HepG2 (cell line): ENCODE results near the gene SLC2A5. TPM values are rescaled to one million over a fixed set of nuclear protein-coding genes. Genes with fewer than 3 reads are reported as not detected.

Experiments used
- ETV6 ChIP-seq: sonication (generic); formaldehyde crosslinking; conservative IDR thresholded peaks from 2 replicates; pipeline ENCODE4 v1.4.0; 2020; ENCODE audit warnings: missing genetic modification reagents
- GABPB1 ChIP-seq: IDR thresholded peaks from 2 replicates; pipeline ENCODE4 v1.6.1; 2016; ENCODE audit warnings: mild to moderate bottlenecking, missing genetic modification reagents, moderate library complexity, missing compliant biosample characterization
- GFI1 ChIP-seq: sonication (generic); formaldehyde crosslinking; IDR thresholded peaks from 2 replicates; pipeline ENCODE4 v1.5.0; 2020; ENCODE audit warnings: missing genetic modification reagents, mild to moderate bottlenecking, borderline replicate concordance
- MIXL1 ChIP-seq: IDR thresholded peaks from 2 replicates; pipeline ENCODE4 v1.6.1; 2016
- MXI1 ChIP-seq: IDR thresholded peaks from 3 replicates; pipeline ENCODE4 v1.6.1; 2012; ENCODE audit warnings: low read depth, low read length, inconsistent platforms, borderline replicate concordance
- NFIB ChIP-seq: sonication (generic); formaldehyde crosslinking; IDR thresholded peaks from 2 replicates; pipeline ENCODE4 v1.9.0; 2021; ENCODE audit warnings: missing genetic modification reagents, mild to moderate bottlenecking, borderline replicate concordance
- SAP130 ChIP-seq: IDR thresholded peaks from 2 replicates; pipeline ENCODE4 v1.6.1; 2016; ENCODE audit warnings: low read depth
- SOX13 ChIP-seq, 3 experiments: fragments of 450-650 bp in 1 of 3; sonication (generic) in 1 of 3; formaldehyde crosslinking in 1 of 3; IDR thresholded peaks in 2 of 3; conservative IDR thresholded peaks in 1 of 3; 2 replicates each; pipeline versions ENCODE4 v1.5.0 to v1.6.1; 2016 to 2020; ENCODE audit warnings: antibody characterized with exemption in 1 of 3, mild to moderate bottlenecking in 1 of 3, missing compliant biosample characterization in 1 of 3, missing genetic modification reagents in 1 of 3, moderate library complexity in 1 of 3
- SP2 ChIP-seq: sonication (generic); formaldehyde crosslinking; IDR thresholded peaks from 2 replicates; pipeline ENCODE4 v1.5.1; 2020; ENCODE audit warnings: mild to moderate bottlenecking, missing genetic modification reagents
- SRSF1 ChIP-seq: fragments of 200-400 bp; formaldehyde crosslinking; optimal IDR thresholded peaks from 2 replicates; pipeline ENCODE3; 2017; ENCODE audit warnings: mild to moderate bottlenecking, low read depth, low read length, moderate library complexity
- SRY ChIP-seq: sonication (generic); formaldehyde crosslinking; IDR thresholded peaks from 2 replicates; pipeline ENCODE4 v1.8.0; 2022; ENCODE audit warnings: mild to moderate bottlenecking, missing genetic modification reagents
- TBL1XR1 ChIP-seq: fragments of 150-350 bp; IDR thresholded peaks from 2 replicates; pipeline ENCODE4 v1.6.1; 2014; ENCODE audit warnings: borderline replicate concordance, low read length; ENCODE audit not compliant: partially characterized antibody
- TFDP1 ChIP-seq: IDR thresholded peaks from 2 replicates; pipeline ENCODE4 v1.6.1; 2016; ENCODE audit warnings: missing compliant biosample characterization, missing genetic modification reagents, borderline replicate concordance
- ZFP36L1 ChIP-seq: sonication (generic); formaldehyde crosslinking; IDR thresholded peaks from 2 replicates; pipeline ENCODE4 v1.8.0; 2022; ENCODE audit warnings: mild to moderate bottlenecking, missing genetic modification reagents, moderate library complexity
- ZNF225 ChIP-seq: sonication (generic); formaldehyde crosslinking; IDR thresholded peaks from 2 replicates; pipeline ENCODE4 v1.4.0; 2020; ENCODE audit warnings: mild to moderate bottlenecking, missing genetic modification reagents
- ZNF326 ChIP-seq: sonication (generic); formaldehyde crosslinking; IDR thresholded peaks from 2 replicates; pipeline ENCODE4 v1.4.0; 2020; ENCODE audit warnings: missing genetic modification reagents, borderline replicate concordance
- ZNF337 ChIP-seq: sonication (generic); formaldehyde crosslinking; IDR thresholded peaks from 2 replicates; pipeline ENCODE4 v1.5.1; 2020; ENCODE audit warnings: missing genetic modification reagents, low read depth, mild to moderate bottlenecking, borderline replicate concordance
- ZNF776 ChIP-seq: sonication (generic); formaldehyde crosslinking; IDR thresholded peaks from 2 replicates; pipeline ENCODE4 v1.4.0; 2020; ENCODE audit warnings: mild to moderate bottlenecking, missing genetic modification reagents
- ZNF781 ChIP-seq: sonication (generic); formaldehyde crosslinking; IDR thresholded peaks from 2 replicates; pipeline ENCODE4 v1.5.1; 2020; ENCODE audit warnings: borderline replicate concordance, mild to moderate bottlenecking, missing genetic modification reagents; ENCODE audit errors: not compliant biosample characterization
- ZSCAN22 ChIP-seq: sonication (generic); formaldehyde crosslinking; IDR thresholded peaks from 2 replicates; pipeline ENCODE4 v1.4.0; 2020; ENCODE audit warnings: mild to moderate bottlenecking, missing genetic modification reagents
- polyA plus RNA-seq, 8 experiments: library from polyadenylated mRNA; depleted of rRNA in 3 of 8; stranded (reverse) in 7 of 8; unstranded in 1 of 8; fragments of >200 nt; fragmentation: Illumina TruSeq in 4 of 8; extraction: Trizol in 4 of 8; gene quantifications; 2 replicates each; pipeline versions ENCODE4 v1.2.1 to v1.2.3, GENCODE V29; 2011 to 2016; ENCODE audit warnings: low read depth in 4 of 8, missing spikeins in 1 of 8, mixed read lengths in 1 of 8; ENCODE audit not compliant: insufficient read depth in 1 of 8
- total RNA-seq, 5 experiments: library from RNA; depleted of rRNA; stranded (reverse); fragments of >200 nt; fragmentation: Illumina TruSeq; extraction: Trizol; gene quantifications; 2 replicates each; pipeline ENCODE4 v1.2.3, GENCODE V29; 2016; ENCODE audit warnings: low read depth in 1 of 5
- TF ChIP-seq, protein P1 (sequence below): sonication (generic); formaldehyde crosslinking; IDR thresholded peaks from 2 replicates; pipeline ENCODE4 v1.5.0; 2020; ENCODE audit warnings: mild to moderate bottlenecking, missing genetic modification reagents, borderline replicate concordance
- TF ChIP-seq, protein P2 (sequence below): sonication (generic); formaldehyde crosslinking; IDR thresholded peaks from 2 replicates; pipeline ENCODE4 v1.4.0; 2020; ENCODE audit warnings: low read depth, mild to moderate bottlenecking, missing genetic modification reagents
- TF ChIP-seq, protein P3 (sequence below): conservative IDR thresholded peaks from 2 replicates; pipeline ENCODE4 v1.6.1; 2018; ENCODE audit warnings: missing genetic modification reagents

The SLC2A5 gene
- total and polyA plus RNA-seq, 2 of the 13 experiments (the other 11 are each of a cell fraction or from before 2014, with no cell fraction given) = 0.04 to 0.54 TPM

DNA sequence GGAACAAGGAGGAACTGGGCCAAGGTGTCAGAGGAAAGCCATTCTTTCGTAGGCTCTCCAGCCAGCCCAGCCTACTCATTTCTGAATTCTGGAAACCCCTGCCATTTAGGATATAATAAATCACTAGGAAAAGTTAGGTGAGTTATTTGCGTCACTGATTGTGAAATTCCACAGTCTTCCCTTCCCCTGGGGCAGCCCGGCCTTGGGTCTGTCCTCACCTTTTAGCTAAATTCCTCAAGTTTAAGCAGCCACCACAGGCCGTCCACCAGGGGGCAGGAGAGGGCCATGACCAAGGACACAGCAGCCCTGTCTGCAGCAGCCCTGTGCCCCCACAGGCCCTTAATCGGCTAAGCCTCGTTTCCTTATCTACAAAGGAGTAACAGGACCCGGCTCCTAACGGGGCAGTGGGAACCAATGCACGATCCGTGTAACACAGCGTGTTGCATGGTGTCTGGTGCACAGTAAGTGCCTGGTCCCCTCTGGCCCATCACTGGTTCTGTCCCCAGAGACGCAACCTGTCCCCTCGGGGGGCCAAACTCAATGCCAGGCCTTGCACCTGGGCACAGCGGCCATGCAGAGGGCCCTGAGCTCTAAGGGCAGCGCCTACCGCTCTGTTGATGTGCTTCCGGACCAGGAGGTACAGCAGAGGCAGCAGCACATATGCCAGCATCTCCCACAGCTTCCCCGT, 41.4 kb upstream of the SLC2A5 start (continued):
- TF ChIP-seq, protein P1, sequence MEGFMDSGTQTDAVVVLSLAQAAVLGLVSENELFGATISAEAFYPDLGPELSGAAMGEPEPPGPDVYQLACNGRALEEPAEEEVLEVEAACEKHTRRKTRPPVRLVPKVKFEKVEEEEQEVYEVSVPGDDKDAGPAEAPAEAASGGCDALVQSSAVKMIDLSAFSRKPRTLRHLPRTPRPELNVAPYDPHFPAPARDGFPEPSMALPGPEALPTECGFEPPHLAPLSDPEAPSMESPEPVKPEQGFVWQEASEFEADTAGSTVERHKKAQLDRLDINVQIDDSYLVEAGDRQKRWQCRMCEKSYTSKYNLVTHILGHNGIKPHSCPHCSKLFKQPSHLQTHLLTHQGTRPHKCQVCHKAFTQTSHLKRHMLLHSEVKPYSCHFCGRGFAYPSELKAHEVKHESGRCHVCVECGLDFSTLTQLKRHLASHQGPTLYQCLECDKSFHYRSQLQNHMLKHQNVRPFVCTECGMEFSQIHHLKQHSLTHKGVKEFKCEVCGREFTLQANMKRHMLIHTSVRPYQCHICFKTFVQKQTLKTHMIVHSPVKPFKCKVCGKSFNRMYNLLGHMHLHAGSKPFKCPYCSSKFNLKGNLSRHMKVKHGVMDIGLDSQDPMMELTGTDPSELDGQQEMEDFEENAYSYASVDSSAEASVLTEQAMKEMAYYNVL (CRISPR knock-in tag) = no peak
- TF ChIP-seq MXI1 (peak; percentile 30; the same call in 1 of the 3 replicates), SOX13 (IDR thresholded peaks at IDR 0.05) (no peak), SOX13 (CRISPR knock-in tag; conservative IDR thresholded peaks at IDR 0.05 in 1 of 2, IDR thresholded peaks at IDR 0.05 in 1 of 2) (no peak; a peak in 1 of 4 replicates), ETV6 (CRISPR knock-in tag) (no peak), SAP130 (peak; percentile 50; the same call in 1 of the 2 replicates), TBL1XR1 (no peak), SP2 (CRISPR knock-in tag) (no peak), GABPB1 (CRISPR knock-in tag) (no peak), NFIB (CRISPR knock-in tag) (no peak), ZNF776 (no peak), MIXL1 (peak; percentile 43; the same call in 1 of the 2 replicates), SRSF1 (no peak), ZSCAN22 (no peak), TFDP1 (CRISPR knock-in tag) (no peak), ZFP36L1 (CRISPR knock-in tag) (no peak), ZNF781 (peak; percentile 61), SRY (CRISPR knock-in tag) (0 out of 2 replicates have a peak, but pooled peaks have one; percentile 58), ZNF225 (no peak), ZNF337 (CRISPR knock-in tag) (no peak), ZNF326 (CRISPR knock-in tag) (no peak), GFI1 (CRISPR knock-in tag) (no peak)
- TF ChIP-seq, protein P2, sequence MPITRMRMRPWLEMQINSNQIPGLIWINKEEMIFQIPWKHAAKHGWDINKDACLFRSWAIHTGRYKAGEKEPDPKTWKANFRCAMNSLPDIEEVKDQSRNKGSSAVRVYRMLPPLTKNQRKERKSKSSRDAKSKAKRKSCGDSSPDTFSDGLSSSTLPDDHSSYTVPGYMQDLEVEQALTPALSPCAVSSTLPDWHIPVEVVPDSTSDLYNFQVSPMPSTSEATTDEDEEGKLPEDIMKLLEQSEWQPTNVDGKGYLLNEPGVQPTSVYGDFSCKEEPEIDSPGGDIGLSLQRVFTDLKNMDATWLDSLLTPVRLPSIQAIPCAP (CRISPR knock-in tag) = no peak
- TF ChIP-seq, protein P3, sequence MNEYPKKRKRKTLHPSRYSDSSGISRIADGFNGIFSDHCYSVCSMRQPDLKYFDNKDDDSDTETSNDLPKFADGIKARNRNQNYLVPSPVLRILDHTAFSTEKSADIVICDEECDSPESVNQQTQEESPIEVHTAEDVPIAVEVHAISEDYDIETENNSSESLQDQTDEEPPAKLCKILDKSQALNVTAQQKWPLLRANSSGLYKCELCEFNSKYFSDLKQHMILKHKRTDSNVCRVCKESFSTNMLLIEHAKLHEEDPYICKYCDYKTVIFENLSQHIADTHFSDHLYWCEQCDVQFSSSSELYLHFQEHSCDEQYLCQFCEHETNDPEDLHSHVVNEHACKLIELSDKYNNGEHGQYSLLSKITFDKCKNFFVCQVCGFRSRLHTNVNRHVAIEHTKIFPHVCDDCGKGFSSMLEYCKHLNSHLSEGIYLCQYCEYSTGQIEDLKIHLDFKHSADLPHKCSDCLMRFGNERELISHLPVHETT (CRISPR knock-in tag) = no peak
